Aorta (tissue), 5 donors: Measurements from ENCODE around the gene ZBTB7C. TPM values are rescaled to one million over a fixed set of nuclear protein-coding genes. Genes with fewer than 3 reads are reported as not detected.
A peak's percentile ranks its signal among the peaks of the same experiment; 100 is the strongest.

Experiments used
- ATAC-seq: fragments of 200-7000 bp; cut with Tn5 transposase; one replicate; pipeline ENCODE4 v1.9.1; 2022; ENCODE audit warnings: moderate library complexity; ENCODE audit not compliant: low FRiP score
- DNase-seq, 2 donors: peaks; one replicate each; pipeline ENCODE4 v3.0.0-alpha.2; 2020
- H3K27ac ChIP-seq, 2 donors: one replicate each; pipeline ENCODE4 v1.5.1; 2013; ENCODE audit warnings: low read length in 2 of 2, mild to moderate bottlenecking in 2 of 2, moderate library complexity in 2 of 2, control low read depth in 1 of 2, inconsistent platforms in 1 of 2, low read depth in 1 of 2
- H3K27me3 ChIP-seq, 2 donors: one replicate each; pipeline ENCODE4 v1.6.1; 2013; ENCODE audit warnings: control low read depth in 1 of 2, low read length in 1 of 2, mild to moderate bottlenecking in 1 of 2, moderate library complexity in 1 of 2; ENCODE audit not compliant: insufficient read depth in 2 of 2, control insufficient read depth in 1 of 2
- H3K36me3 ChIP-seq, 2 donors: one replicate each; pipeline ENCODE4 v1.6.1; 2013; ENCODE audit warnings: control low read depth in 1 of 2, low read length in 1 of 2, mild to moderate bottlenecking in 1 of 2; ENCODE audit not compliant: insufficient read depth in 2 of 2, control insufficient read depth in 1 of 2
- H3K4me1 ChIP-seq, 2 donors: one replicate each; pipeline ENCODE4 v1.6.1; 2013; ENCODE audit warnings: low read length in 2 of 2, control low read depth in 1 of 2, mild to moderate bottlenecking in 1 of 2, moderate library complexity in 1 of 2; ENCODE audit not compliant: insufficient read depth in 2 of 2, control insufficient read depth in 1 of 2
- H3K4me3 ChIP-seq, 2 donors: one replicate each; pipeline ENCODE4 v1.5.1; 2013; ENCODE audit warnings: low read length in 2 of 2, control low read depth in 1 of 2, mild to moderate bottlenecking in 1 of 2
- H3K9me3 ChIP-seq: one replicate; pipeline ENCODE4 v1.6.1; 2013; ENCODE audit warnings: mild to moderate bottlenecking, low read length; ENCODE audit not compliant: control insufficient read depth
- WGBS, 2 donors: extraction: QIAGEN DNeasy Blood & Tissue Kit; methylation state at CpG; one replicate each; pipeline ENCODE4 v1.1.7; 2013; 5-methylcytosine and 5-hydroxymethylcytosine counted together
- intact Hi-C, 2 donors: fragments of 100-400 bp; cut with DNase I; formaldehyde crosslinking; loops; one replicate each; pipeline versions ENCODE4 v1.14.2 to v1.15.0; 2022
- polyA plus RNA-seq, 2 donors: library from polyadenylated mRNA; stranded (reverse); fragments of 200-250 nt; gene quantifications; one replicate each; pipeline ENCODE4 v1.2.3, GENCODE V29; 2013
- total RNA-seq, 2 donors: library from RNA; stranded (reverse); fragmentation: NEBNext Ultra II Directional; extraction: Animal tissue kit (Norgen Biotek cat#: 25700); gene quantifications; one replicate each; pipeline ENCODE4 v1.2.1, GENCODE V29; 2021
- donor health status: healthy with polysubstance abuse.
- donor health status: Bipolar disorder and iron deficiency.
- donor health status: DM: no; HTN: no; CAD: no.
- donor health status: DM: no; HTN: no; CAD: no.
- donor health status: DM: yes; HTN: yes; CAD: no.

Gene ZBTB7C
- total and polyA plus RNA-seq, 4 donors, result 0.69 to 22.4 (median 10.0) TPM

- intact Hi-C loops, result no loop called here
- H3K4me3 ChIP-seq, result no peak overlapping the region
- H3K27me3 ChIP-seq, result no peaks in the 10 kb centered on the region
- no peaks in the 10 kb centered on the region for H3K36me3 ChIP-seq
- H3K9me3 ChIP-seq, result no peaks in the 10 kb centered on the region
- no peak for ATAC-seq
- H3K27ac ChIP-seq, result no peak overlapping the region
- DNase-seq, result no peak
- H3K4me1 ChIP-seq, result no peaks in the 10 kb centered on the region
- 93 to 99% methylated on average over 3 of the region's 3 CpGs for WGBS, 2 donors
Observed at GRCh38 chr18:48098007-48098406, 311.2 kb downstream of the ZBTB7C start.

- no peak for DNase-seq
- H3K4me3 ChIP-seq, result no peak overlapping the region
Observed at GRCh38 chr18:48095726-48096125, 313.5 kb downstream of the ZBTB7C start.

GRCh38 chr18:48093104-48093503, 316.1 kb downstream of the ZBTB7C start:
- Histone ChIP-seq H3K27ac (no peak overlapping the region), H3K27me3 (no peaks in the 10 kb centered on the region), H3K4me3 (no peak overlapping the region), H3K9me3 (no peaks in the 10 kb centered on the region), H3K36me3 (no peaks in the 10 kb centered on the region), H3K4me1 (no peaks in the 10 kb centered on the region)
- no peak for ATAC-seq
- WGBS, 2 donors, result 93 to 95% methylated on average over 5 of the region's 5 CpGs
- DNase-seq, result no peak
- intact Hi-C loops, result no loop called here

More at GRCh38 chr18:48095726-48096125, 313.5 kb downstream of the ZBTB7C start:
- intact Hi-C loops, result no loop called here
- H3K27ac ChIP-seq, result no peak overlapping the region
- H3K4me1 ChIP-seq, result no peaks in the 10 kb centered on the region
- H3K27me3 ChIP-seq, result no peaks in the 10 kb centered on the region
- no peaks in the 10 kb centered on the region for H3K36me3 ChIP-seq
- WGBS, 2 donors, result 82% methylated on average over 8 of the region's 8 CpGs
- ATAC-seq, result no peak
- no peaks in the 10 kb centered on the region for H3K9me3 ChIP-seq

GRCh38 chr18:48091869-48092497, 317.2 kb downstream of the ZBTB7C start:
- intact Hi-C loops, result no loop called here

GRCh38 chr18:48090702-48091101, 318.5 kb downstream of the ZBTB7C start:
- no peak overlapping the region for H3K27ac ChIP-seq
- 92 to 100% methylated on average over 1 of the region's 1 CpG for WGBS, 2 donors
- H3K36me3 ChIP-seq, result no peaks in the 10 kb centered on the region
- H3K9me3 ChIP-seq, result no peaks in the 10 kb centered on the region
- no peak overlapping the region for H3K4me3 ChIP-seq
- no peaks in the 10 kb centered on the region for H3K4me1 ChIP-seq
- intact Hi-C loops, result no loop called here
- ATAC-seq, result no peak
- no peaks in the 10 kb centered on the region for H3K27me3 ChIP-seq
- no peak for DNase-seq

More at GRCh38 chr18:48091869-48092497, 317.2 kb downstream of the ZBTB7C start:
- no peak overlapping the region for H3K4me3 ChIP-seq
- DNase-seq (no peak), ATAC-seq (no peak)
- H3K4me1 ChIP-seq, result no peaks in the 10 kb centered on the region
- no peaks in the 10 kb centered on the region for H3K27me3 ChIP-seq
- H3K27ac ChIP-seq, result no peak overlapping the region
- WGBS, 2 donors, result 94% methylated on average over 6 of the region's 6 CpGs
- H3K9me3 ChIP-seq, result no peaks in the 10 kb centered on the region
- H3K36me3 ChIP-seq, result no peaks in the 10 kb centered on the region

GRCh38 chr18:48090021-48090420, 319.2 kb downstream of the ZBTB7C start:
- no peaks in the 10 kb centered on the region for H3K36me3 ChIP-seq
- H3K27me3 ChIP-seq, result no peaks in the 10 kb centered on the region
- no peaks in the 10 kb centered on the region for H3K9me3 ChIP-seq
- DNase-seq (no peak), ATAC-seq (no peak)
- H3K4me1 ChIP-seq, result no peaks in the 10 kb centered on the region
- intact Hi-C loops, result no loop called here
- WGBS, 2 donors, result 94% methylated on average over 9 of the region's 9 CpGs
- no peak overlapping the region for H3K4me3 ChIP-seq
- H3K27ac ChIP-seq, result no peak overlapping the region

GRCh38 chr18:48085781-48086487, 323.2 kb downstream of the ZBTB7C start:
- WGBS, 2 donors, result 82 to 87% methylated on average over 4 of the region's 4 CpGs
- no peaks in the 10 kb centered on the region for H3K36me3 ChIP-seq
- no peaks in the 10 kb centered on the region for H3K9me3 ChIP-seq
- H3K27ac ChIP-seq, result no peak overlapping the region
- peak in 1 of 2 donors; percentile 51 for DNase-seq
- no peak for ATAC-seq
- no peaks in the 10 kb centered on the region for H3K27me3 ChIP-seq
- H3K4me1 ChIP-seq, result no peaks in the 10 kb centered on the region
- no peak overlapping the region for H3K4me3 ChIP-seq
- intact Hi-C loops, result no loop called here

- H3K36me3 ChIP-seq, result no peaks in the 10 kb centered on the region
- 96 to 97% methylated on average over 6 of the region's 6 CpGs for WGBS, 2 donors
- no peaks in the 10 kb centered on the region for H3K27me3 ChIP-seq
- DNase-seq (peak in 1 of 2 donors; percentile 13), ATAC-seq (no peak)
- intact Hi-C loops, result no loop called here
- H3K9me3 ChIP-seq, result no peaks in the 10 kb centered on the region
- no peaks in the 10 kb centered on the region for H3K4me1 ChIP-seq
- no peak overlapping the region for H3K27ac ChIP-seq
- no peak overlapping the region for H3K4me3 ChIP-seq
Observed at GRCh38 chr18:48084858-48085257, 324.3 kb downstream of the ZBTB7C start.
